NCI-H524 treated with DMSO at 0.1 percent for 48 hours (cell line): ENCODE measurements around the gene KCNIP4.

Source experiments
- DNase-seq: peaks from one replicate; lab custom pipeline; 2025; lab: John Stamatoyannopoulos, UW

The KCNIP4 gene

DNA sequence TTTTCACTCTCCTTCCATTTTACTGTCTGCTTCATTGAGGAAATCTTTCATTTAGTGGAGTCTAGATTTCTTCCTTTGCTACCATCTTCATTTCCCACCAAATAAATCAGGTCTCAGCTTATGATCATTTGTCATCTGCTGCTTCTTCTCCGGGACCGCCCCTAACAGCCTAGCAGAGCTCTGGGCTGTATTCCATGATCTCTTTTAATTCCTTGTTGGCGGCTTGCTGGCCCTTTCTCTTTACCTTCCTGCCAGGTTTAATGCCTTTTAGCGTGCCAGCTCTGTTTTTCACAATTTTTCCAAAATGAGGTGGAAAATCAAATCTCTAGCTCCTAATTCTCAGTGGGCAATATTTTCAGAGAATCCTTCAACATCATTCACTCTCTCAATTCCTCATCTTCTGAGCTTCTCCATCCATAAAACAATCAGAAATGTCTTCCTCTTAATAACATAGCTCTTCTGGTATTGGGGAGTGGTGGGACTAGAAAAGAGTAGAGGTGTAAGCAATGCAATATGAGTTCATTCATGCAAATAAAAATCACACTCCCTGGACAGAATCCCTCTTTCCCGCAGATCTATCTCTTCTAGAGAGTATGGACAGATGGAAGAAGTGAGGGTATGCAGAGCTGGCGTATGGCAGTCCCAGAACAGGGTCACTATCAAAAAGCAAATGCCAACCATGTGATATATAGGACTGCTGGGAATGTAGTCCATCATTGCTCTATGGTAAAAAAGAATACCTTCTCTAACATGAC is 491.3 kb downstream of the KCNIP4 start:
- no peak for DNase-seq

- DNase-seq: no peak
These were observed 493.7 kb downstream of the KCNIP4 start for GRCh38 chr4:21454831-21455230.

DNA sequence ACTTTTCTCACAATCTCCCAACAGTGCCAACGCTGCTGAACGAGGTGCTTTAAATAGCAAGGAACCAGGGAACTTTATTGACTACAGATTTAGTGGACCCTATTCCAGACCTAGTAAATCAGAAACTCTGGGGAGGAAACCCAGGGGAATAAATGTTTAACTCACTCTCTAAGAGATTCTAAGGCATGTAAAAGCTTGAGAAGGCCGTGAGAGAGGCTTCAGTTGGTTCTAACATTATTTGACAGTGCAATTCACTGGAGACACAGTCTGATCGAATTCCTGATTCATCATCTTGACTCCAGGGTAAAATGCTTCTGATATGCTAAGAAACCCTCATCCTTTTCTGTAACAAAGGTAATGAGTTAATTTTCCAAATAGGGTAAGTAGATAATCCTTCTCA is 494.4 kb downstream of the KCNIP4 start:
- no peak for DNase-seq

GRCh38 chr4:21452931-21453330 is 495.6 kb downstream of the KCNIP4 start:
- no peak for DNase-seq

- peak; percentile 65 for DNase-seq
These were observed 497.5 kb downstream of the KCNIP4 start for GRCh38 chr4:21451032-21451431.

GRCh38 chr4:21450331-21450730 is 498.2 kb downstream of the KCNIP4 start:
- DNase-seq: no peak

DNA sequence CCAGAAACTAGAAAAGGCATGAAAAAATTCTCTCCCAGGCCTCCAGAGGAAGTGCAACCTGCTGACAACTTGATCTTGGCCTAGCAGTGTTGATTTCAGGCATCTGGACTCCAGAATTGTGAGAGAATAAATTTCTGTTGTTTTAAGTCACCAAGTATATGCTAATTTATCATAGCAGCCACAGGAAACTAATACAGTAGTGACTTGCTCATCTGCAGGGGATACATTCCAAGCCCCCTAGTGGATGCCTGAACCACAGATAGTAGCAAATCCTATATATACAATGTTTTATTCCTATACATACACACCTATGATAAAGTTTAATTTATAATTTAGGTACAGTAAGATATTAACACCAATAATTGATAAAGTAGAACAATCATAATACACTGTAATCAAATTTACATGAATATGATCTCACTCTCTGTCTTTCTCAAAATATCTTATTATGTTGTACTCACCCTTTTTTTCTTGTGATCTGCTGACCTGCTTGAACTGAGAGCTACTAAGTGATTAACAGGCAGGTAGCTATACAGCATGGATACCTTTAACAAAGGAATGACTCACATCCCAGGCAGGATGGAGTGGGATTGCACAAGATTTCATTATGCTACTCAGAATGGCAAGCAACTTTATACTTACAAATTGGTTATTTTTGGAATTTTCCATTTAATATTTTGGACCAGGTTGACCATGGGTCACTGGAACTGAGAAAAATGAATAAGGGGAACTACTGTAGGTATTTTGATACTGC is 501.1 kb downstream of the KCNIP4 start:
- no peak for DNase-seq

DNA sequence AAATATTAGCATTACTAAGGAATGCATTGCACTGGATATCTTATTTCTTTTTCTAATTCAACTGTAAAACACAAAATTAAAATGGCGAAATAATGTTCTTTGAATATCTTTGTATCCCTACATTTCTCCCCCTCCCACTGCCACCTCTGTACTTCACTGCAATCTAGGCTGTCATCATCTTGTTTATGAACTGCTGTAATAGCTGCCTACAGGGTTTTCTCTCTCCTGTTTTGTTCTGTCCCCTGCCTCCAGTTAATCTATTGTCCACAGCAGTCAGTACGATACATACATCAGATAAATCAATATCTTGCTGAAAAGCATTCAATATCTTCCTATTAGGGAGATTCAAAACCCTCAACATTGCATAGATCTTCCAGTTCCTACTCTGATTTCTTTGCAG is 528.4 kb downstream of the KCNIP4 start:
- DNase-seq: no peak

DNA sequence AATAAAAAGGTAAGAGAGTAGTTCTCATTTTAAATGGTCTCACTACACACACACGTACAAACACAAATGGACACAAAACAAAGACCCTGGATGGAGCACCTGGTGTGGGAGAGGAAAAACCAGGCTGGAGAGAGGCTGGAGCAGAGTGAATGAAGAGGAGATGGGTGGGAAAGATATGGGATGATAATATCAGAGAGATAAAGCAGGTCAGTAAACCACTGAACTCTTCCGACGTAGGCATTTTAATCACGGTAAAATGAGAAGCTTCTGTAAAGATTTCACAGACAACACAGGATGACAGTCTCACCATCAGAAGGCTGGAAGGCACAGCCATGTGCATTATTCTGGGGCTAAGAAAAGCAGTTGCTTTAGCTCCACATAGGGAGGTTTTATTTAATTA is 532.8 kb downstream of the KCNIP4 start:
- DNase-seq: no peak

GRCh38 chr4:21413807-21414370 is 534.7 kb downstream of the KCNIP4 start:
- DNase-seq: no peak

DNA sequence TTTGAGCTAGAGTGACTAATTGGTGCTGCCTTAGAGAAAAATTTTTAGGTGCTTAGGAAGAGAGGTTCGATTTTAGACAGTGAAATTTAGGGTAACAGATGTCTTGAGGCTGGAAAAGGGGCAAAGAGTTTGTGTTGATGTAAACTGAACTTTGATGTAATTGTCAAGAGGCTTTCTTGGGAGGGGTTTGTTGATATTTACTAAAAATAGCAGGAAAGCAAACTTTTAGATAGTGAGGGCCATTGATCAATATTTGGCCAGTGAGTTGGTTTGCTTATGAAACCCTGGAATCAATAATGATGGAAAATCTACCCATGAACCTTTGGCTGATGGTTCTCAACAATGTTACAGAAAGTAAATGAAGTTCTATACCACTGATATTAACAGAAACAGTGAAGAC is 537.5 kb downstream of the KCNIP4 start:
- DNase-seq: no peak

DNA sequence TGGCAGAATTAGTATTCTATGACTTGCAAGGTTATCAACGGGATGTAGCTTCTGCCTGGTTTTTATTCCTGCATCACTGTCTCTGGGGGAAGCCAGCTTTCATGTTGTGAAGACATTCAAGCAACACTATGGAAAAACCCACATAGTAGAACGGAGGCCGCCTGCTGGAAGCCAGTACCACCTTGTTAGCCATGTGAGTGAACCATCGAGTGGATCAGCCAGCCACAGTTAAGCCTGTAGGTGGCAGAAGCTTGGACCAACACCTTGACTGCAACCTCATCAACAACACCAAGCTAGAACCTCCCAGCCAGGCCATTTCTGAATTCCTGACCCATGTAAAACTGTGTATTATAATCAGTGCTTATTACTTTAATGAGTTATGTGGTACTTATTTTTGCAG is 538.2 kb downstream of the KCNIP4 start:
- DNase-seq: no peak

- no peak for DNase-seq
These were observed 560.9 kb downstream of the KCNIP4 start for GRCh38 chr4:21387683-21388082.

DNA sequence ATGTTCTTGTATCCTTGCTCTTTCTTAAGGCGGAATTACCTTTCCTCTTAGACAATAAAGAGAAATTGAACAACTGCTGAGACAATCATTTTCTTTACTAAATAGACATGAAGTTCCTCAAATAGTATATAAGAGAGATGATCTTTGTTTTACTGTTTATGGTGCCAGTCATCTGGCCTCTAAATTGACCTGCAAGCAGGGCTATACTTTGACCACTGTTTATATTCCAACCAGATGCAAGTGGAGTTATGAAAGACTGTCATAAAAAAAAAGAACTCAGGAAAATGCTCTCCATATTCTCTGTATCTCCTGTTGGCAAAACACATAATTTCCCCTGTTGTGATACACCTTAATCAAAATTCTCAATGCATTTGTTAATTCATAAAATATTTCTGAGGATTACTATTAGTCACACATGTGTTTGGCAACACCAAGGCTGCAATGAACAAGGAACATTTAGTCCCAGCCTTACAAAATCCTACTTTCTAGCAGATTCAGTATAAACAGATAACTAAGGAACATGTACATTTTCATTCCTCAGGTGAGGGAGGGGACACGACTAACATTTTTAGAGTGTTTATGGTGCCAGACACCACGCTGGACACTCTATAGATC is 562.3 kb downstream of the KCNIP4 start:
- DNase-seq: no peak

- DNase-seq: no peak
These were observed 562.9 kb downstream of the KCNIP4 start for GRCh38 chr4:21385706-21386105.

DNA sequence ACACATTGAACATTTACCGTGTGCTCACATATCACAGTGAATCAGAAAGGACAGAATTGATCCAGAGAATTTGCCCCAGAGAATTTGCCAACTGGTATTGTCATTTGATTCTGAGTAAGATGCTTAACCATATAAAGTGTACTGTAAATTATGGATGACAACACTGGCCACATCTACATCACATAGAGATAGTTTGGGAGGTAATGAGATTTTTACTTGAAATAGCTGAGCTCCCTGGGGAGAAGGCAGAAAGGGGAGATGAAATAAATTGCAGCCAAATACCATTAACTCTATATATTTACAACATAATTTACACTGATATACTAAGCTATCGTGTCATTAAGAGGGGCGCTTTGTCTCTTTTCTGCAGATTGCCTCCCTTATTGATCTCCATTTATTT is 564.0 kb downstream of the KCNIP4 start:
- no peak for DNase-seq

DNA sequence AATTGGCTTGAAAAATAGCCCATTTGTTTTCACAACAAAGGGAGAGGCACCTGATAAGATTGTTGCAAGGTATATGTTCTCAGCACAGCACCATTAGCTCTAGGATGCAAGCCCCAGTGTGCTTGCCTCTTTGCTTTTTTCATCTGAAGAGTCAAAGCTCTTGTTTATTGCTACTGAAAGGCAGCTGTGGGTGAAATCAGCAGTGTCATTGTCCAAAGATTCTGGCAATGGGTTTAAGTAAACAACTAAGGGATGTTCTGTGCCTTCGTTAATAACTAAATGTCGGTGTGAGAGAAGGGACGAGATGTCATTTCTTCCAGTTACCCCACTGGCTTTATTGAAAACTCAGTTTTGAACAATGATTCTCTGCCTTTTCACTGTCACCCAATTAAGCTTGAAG is 567.7 kb downstream of the KCNIP4 start:
- DNase-seq: no peak

GRCh38 chr4:21377046-21377445 is 571.5 kb downstream of the KCNIP4 start:
- no peak for DNase-seq

- no peak for DNase-seq
These were observed 572.4 kb downstream of the KCNIP4 start for GRCh38 chr4:21376176-21376575.

DNA sequence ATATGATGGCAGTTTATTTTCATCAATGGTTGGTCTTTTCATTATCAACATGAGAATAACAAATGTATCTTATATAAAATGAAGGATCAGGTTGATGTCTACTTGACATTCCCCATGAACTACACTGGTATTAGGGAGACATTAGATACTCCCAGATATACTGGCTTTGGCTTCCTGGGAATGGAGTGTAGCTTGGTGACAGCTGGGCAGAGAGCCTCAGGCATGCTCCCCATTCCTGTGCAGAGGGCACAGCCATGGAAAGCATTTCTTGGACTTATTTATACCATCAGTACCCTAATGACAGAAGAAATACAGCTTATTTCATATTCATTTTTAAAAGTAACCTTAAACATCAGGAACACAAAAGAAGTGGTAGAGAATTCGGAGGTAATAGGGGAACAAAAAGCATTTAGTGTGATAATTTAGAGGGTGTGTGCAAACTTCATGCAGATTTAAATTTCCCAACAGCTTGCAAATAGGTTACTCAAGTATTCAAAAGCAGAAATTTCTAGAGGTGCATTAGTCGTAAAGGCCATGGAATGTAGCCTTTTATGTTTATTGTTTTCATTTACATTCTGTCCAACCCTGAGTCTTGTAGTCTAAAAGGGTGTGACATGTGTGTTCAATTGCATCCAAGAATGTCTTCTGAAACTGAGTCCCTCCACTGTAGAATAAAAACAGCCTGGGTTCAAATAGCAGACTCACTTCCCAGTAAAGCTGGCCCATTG is 573.8 kb downstream of the KCNIP4 start:
- DNase-seq: no peak

DNA sequence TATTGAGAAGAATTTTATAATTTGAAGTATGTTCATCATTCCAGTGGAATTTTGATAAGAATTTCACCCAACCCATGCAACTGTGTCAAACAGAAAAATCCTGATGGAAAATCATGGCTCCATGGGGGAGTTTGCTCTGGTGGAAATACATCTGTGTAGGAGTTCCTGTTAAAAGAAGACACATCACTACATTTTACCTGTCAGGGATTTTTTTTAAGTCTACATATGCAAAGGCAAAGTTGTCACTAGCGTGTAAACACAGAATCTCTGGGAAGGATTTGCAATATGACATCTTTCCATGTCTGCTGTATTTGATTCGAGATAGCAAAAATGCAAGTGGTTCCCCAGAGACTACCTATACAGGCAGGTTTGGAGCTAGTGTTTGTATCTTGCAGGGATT is 581.0 kb downstream of the KCNIP4 start:
- DNase-seq: no peak

DNA sequence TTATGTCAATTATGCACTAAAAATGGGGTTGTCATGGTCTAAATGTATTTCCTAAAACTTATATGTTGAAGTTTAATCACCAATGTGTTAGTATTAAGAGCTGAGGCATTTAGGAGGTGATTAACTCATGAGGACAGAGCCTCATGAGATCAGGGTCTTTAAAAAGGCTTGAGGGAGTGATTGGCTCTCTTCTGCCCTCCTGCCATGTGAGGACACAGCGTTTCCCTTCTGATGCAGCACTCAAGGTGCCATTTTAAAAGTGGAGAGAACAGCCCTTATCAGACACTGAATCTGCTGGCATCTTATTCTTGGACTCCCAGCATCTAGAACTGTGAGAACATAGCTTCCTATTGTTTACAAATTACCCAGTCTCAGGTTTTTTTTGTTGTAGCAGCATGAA is 581.7 kb downstream of the KCNIP4 start:
- no peak for DNase-seq
